NOMO-1 treated with DMSO at 0.1 percent for 48 hours (cell line): ENCODE measurements around the gene MYOF.
"Not testable (repeated sequence)": the region's sequence is repeated elsewhere in the genome, so short reads cannot be mapped to it uniquely, and the experiment has no call there.

Experiments used
- DNase-seq: peaks from one replicate; lab custom pipeline; 2025; ENCODE audit not compliant: unreplicated experiment; lab: John Stamatoyannopoulos, UW

Gene MYOF

DNA sequence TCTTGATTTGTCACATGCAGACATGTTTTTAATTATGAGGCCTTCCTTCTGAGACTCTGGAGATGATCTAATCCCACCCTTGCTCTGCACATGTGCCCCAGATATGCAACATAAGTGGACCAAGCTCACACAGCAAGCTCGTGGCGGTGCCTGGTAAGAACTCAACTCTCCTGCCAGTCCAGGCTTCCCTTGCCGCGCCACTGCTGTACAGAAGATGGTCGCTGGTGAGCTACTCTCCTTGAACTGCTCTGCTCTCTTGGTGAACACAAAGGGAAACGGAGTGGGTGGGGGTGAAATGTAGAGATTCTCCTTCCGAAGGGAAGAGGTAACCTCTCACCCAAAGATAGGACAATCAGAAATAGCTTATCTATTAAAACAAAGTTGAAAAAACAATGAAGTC lies 25.7 kb downstream of the MYOF start:
- DNase-seq = no peak

DNA sequence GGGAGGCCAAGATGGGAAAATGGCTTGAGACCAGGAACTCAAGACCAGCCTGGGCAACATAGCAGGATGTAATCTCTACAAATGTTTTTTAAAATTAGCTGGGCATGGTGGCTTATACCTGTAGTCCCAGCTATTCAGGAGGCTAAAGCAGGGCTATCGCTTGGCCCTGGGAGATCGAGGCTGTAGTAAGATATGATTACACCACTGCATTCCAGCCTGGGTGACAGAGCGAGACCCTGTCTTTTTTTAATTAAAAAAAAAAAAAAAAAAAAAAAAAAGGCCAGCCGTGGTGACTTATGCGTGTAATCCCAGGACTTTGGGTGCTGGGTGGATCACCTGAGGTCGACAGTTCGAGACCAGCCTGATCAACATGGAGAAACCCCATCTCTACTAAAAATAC lies 27.4 kb downstream of the MYOF start:
- no peak for DNase-seq

DNA sequence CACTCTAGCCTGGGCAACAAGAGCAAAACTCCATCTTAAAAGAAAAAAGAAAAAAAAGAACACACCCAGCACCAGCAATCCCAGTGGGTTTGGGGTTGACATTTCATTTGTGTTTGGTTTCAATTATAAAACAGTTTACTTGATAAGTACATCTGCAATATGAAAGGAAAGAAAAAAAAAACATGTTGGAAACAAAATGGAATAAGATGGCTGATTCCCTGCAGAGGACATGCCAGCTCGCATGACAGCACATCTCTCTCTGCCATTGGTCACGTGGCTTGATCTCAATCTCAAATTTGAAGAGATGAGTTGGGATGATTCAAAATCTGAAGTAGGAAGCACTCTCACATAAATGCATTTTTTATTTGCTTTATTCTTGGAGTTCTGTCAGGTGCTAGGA lies 28.0 kb downstream of the MYOF start:
- DNase-seq = no peak

DNA sequence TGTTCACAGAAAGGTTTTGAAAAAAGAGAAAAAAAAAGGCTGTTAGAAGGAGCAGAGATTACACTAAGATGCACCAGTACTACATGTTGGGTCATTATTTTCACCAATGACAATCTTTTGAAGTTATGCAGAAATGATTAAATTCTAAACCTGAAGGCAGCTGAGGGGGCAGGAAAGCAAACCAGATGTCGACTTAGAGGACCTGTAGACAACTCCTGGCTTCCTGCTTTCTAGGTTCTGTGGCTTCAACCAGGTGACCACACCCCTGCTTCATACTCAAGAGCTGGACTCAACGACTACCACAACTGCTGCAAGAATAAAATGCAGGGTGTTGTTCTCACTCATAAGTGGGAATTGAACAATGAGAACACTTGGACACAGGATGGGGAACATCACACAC lies 30.0 kb downstream of the MYOF start:
- no peak for DNase-seq

DNA sequence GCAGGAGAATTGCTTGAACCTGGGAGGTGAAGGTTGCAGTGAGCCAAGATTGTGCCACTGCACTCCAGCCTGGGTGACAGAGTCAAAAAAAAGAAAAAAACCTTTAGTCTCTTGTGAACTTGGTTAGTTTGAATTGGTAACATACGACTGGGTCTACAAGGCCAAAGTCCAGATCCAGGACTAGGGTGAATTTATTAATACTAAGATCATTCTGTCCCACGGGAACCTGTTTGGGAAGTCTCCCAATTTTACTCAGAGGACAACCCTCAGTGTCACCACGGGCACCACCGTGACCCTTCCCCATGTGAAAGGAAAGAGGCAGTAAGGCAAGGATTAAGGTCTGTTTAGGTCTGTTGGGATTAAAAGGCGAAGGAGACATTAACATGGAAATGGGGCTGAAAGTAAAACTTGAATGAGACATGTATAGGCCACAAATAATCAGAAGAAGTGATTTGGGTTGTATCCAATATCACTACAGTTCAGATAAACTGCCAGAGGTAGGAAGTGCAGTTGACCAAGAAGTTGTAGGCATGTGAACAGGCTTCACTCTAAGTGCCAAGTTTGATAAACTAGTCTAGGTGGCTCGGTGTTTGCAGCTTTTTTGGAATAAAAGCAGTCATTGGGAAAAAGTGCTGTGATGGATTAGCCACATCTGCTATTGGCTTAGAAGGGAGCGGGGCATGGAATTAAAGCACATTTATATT lies 30.7 kb downstream of the MYOF start:
- DNase-seq = no peak

DNA sequence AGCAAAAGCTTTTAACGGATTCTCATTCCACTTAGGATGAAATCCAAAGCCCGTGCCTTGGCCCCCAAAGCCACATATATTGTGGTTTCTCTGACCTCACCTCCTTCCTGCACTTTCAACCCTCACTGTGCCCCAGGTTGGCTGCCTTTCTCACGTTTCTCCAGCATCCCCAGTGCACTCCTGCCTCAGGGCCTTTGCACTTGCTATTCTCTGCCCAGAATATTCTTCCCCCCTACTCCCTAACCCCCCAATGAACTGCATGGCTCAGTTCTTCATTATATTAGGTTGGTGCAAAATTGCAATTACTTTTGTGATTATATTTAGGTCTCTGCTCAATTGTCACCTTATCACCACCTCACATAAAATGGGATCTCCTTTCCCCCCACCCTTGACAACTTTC lies 34.2 kb downstream of the MYOF start:
- DNase-seq = no peak

DNA sequence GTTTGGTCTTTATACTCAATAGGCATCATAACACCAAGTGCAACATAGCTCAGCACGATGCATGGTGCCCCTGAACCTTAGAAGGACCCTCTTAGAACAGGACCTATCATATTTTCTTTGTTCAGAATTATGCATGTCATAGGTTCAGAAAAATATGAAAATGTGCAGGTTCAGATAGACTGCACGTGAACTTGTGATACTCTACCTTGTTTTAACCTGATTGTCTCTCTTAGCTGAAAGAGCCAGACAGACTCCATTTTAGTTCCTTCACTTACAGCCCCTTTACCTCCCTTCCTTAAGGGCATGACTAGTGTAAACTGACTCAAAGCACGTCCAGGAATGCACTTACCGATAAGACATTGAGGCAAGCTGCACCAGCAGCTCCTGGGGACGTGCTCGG lies 35.1 kb downstream of the MYOF start:
- no peak for DNase-seq

DNA sequence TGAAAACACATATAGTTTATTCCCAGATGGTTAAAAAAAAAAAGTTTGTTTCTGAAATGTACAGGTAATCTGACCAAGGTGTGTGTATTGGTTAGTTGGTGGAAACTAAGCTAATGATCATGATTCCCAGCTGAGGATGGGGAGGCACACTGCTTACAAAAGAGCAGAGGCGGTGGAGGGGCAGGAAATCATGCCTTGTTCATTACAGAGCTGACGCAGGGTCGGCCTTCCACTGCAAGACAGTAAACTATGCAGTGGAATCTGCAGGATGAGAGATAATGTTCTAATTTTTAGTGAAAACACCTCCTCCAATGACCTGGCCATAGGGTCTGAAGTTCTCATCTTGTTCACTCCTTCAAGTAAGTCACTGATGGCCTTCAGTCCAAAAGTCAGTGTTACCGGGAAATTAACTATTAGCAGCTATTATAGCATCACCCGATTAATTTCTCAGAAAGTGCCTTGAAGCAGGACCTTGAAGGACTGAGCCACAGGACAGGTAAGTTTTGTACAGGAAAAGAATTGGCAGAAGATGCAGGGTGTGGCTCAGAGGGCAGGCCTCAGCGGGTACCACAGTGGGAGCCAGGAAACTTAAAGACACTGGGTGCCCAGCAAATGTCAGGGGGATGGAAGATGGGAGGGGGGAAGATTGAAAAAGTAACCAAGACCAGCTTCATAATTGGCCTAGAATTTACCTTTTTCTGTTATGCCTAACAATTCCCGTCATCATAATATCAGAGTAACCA lies 36.0 kb downstream of the MYOF start:
- DNase-seq = no peak

DNA sequence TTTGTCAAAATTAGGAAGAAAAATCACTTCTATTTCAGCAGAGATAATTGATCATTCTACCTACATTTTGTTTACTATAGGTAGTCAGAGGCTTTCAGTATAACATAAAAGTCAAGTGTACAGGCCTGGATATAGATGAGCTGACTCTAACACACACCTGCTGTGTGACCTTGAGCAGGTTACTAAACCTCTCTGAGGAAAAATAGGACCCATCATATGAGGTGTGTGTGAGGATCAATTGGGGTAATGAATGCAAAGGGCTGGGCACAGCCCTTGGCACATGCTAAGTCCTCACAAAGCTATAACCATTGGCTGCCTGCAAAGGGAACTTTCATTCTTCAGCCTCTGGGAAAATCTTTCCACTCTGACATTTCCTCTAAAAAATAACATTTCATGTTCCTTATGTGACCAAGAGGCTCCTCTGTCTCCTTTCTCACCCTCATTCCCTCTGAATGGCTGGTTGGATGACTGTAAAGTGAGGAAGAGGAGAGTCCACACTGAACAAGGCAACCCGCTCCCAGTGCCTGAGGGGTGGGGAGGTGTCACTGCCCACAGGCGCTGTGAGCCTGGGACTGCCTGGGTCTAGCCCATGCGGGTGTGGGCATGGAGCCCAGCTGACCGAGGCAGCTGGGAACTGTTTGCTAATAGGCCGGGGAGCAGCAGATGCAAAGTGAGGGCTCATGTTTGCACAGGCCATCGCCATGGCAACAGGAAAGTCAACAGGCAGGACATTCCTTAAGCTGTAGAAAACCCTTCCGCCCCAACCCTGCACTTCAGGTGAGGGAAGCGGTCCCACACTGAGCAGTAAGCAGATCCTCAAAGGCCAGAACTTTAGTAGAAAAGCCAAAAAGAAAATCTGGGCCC lies 36.8 kb downstream of the MYOF start:
- no peak for DNase-seq

DNA sequence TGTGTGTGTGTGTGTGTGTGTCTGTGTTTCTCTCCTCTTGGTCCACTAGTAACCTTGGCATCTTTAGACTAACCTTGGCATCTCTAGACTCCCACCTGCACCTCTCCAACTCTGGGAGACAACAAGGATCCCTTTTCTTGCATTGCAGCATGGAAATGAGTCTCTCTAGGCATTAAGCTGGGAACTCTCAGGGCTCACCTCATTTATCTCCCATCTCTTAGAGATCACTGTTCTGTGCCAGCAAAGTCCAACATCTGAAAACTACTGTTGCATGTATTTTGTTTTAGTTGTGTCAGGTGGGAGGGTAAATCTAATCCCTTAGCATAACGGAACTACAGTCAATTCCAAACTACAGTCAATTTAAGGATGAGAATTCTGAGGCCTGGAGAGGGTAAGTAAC lies 38.7 kb downstream of the MYOF start:
- no peak for DNase-seq

DNA sequence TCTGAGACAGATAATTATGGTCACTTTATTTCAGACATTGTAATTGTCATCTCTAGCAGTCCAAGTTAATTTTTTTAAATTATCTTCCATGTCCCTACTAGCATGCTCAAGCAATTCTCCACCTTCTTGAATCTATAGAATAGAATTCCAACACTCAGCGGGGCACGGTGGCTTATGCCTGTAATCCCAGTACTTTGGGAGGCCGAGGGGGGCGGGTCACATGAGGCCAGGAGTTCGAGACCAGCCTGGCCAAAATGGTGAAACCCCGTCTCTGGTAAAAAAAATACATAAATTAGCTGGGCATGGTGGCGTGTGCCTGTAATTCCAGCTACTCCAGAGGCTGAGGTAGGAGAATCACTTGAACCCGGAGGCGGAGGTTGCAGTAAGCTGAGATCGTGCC lies 39.4 kb downstream of the MYOF start:
- not testable (repeated sequence) for DNase-seq

DNA sequence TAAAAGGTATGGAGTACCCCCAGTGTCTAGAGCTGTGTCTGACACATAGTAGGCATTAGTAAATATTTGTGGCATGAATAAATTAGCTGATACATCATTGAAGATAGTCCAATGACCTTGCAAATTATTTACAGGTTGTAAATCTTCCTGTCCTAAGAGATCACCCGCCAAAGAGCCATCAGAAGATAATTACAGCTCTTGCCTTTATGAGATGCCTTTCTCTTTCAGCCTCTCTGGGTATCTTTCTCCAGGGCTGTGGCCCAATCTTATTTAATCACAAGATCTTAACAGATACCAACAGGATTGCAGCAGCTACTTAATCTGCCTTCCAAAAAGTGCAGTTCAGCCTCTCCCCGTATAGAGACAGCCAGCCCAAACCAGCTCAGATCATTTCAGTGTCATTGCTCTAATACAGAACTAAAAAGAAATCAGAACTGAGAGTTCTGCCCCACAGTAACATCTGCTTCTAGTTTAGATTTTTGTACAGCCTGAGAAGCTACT lies 41.5 kb downstream of the MYOF start:
- no peak for DNase-seq

DNA sequence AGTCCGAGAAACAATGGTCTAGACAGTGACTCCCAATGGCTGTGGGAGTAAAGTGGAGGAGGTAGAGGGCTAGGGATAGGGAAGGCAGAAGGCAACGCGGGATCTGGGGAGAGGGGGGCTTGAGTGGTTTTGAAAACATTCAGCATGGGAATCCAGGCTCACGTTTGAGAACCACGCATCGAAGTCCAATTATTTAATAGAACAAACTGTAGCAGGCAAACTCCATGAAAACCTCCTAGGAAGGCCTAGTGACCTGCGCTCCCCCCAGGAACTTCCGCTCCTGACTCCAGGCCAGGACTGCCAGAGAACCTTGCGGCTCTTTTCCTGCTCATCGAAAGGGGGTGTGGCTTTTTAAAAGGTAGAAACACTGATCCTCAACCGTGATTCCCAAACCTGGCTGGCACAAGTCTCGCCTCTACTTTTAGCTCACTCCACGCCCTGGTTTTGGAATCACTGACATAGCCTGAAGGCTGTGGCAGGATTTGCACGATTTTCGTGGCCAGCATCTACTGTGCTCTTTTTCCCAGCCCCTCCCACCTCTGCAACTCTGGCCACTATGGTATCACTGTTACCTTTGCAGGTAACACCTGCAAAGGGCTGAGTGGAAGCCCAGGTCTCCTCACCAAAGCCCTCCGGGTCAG lies 43.4 kb downstream of the MYOF start:
- no peak for DNase-seq

DNA sequence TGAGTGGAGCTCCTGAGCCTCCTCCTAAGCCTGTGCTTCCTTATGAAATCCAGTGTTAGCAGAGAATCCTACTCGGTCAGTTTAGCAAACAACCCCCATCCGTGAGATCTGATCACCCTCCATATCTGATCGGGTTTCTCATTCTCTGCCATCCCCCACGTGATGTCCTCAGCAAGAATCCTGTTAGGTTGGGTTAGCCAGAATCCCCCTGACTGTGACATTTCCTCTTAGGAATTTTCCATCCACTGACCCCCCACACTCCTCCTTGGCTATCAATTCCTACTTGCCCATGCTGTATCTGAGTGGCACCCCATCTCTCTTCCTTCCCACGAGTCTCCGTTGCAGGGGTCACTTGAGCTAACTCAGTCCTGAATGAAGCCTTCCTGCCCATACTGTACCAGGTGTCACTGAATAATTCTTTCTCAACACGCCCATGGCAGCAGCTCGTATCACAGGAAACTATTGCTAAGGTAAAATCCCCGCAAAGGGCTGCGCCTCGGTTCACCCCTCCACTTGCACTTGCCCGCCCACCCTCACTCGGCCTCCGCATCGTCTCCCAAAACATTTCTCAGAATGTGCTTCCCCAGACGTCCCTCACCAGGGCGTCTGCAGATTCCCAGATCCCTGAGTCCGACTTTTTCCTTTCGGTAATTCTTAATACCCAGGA lies 44.1 kb downstream of the MYOF start:
- no peak for DNase-seq

DNA sequence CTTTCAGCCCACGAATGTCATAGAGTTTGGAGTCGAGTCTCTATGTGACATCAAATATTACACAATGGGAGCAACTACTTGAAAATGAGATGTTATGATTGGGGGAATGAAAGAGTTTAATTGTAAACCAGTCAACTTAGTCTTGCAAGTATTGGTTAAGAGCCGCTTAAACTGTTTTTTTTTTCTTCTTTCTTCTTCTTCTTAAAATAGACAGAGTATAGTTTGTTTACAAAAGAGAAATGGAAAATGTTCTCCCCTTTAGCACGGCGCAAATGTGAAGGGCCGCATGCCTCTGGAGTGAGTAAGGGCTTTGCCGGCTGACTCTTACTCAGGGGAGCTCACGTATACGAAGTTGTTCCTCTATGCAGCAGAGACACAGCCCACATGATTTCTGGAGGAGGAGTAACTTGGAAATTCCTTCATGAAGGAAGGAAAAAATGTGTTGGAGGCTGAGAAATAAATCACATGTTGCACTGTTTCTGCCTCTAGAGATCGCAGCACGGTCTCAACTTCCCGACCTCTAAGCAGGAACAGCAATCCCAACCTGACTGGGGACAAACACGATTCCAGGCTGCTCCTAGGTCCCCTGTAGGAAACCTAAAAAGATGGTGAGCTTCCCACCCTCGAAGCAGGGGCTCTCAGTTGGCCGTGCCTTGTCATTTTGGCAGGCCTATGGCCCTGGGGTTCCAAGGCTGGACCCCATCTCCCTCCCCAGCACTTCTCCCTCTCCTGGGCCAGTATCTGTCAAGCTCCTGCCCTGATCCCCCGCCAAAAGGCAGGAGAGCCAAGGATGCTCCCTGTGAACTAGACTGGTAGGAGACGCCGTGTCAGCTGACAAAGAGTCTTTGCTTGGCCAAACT lies 44.8 kb downstream of the MYOF start:
- DNase-seq = peak; percentile 87

DNA sequence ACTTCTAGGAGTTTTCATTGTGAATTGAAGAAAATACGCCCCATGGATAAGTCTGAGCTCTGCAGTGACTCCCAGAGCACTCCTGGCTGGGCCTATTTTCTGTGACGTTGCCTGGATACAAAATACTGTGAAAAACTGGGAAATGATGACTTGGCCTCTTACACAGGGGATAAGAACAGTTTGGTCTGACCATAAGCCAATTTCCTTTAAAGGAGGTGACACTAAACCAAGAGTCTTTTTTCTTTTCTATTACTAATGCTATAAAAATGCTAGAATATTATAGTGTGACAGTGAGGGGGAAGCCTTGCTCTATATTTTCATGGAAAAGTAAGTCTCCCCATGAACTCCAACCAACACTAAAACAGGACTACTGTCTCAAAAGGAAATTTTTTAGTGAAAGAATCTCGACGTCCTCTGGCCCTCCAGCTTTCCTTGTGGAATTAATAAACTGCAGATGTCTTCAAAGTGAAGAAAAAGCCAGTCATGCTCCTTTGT lies 45.5 kb downstream of the MYOF start:
- peak; percentile 25 for DNase-seq

DNA sequence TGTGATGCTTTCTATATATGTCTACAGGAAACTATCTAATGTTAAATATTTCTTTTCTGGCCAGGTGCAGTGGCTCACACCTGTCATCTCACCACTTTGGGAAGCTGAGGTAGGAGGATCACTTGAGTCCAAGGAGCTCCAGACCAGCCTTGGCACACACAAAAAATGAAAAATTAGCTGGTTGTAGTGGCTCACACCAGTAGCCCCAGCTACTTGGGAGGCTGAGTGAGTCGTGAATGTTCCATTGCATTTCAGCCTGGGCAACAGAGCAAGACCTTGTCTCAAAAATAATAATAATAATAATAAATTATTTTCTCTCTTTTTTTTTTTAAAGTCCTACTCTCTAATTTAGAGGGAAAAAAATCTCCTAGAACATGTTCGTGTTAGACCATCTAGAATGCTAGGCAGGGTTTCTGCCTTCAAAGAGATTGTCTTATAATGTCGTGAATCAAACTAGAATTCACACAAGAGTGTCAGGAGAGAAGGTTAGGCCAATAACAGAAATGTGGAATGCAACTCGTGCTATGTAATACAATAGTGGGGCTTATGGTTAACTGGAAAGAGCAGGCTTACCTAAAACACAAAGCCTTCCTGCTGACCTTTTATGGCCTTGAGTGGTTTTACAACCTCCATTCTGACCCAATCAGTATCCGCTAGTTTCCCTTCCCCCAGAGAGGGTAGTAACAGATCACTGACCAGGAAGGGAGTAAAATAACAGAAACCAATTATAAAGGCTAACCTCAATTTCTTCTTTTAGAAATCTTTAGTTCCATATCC lies 46.3 kb downstream of the MYOF start:
- peak; percentile 94 for DNase-seq

DNA sequence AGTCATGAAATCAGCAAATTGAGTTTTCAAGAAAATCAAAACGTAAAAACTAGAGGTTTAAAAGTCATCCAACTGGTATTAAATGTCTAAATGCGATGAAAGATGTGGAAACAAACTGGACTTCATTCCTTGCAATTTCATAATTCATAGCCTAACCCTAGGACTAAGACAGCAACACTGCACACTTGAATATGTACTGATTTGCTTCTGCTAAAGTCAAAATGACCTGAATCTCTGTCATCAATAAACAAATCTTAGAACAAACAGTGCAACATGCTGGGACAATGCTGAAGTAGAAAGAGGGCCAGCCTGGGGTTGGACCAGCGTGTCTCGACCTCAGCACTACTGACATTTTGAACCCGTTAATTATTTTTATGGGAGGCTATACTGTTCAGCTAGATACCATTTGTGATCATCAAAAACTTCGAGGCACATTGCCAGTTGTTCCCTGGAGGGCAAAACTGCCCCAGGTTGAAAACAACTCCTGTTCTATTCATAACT lies 47.1 kb downstream of the MYOF start:
- DNase-seq = no peak

DNA sequence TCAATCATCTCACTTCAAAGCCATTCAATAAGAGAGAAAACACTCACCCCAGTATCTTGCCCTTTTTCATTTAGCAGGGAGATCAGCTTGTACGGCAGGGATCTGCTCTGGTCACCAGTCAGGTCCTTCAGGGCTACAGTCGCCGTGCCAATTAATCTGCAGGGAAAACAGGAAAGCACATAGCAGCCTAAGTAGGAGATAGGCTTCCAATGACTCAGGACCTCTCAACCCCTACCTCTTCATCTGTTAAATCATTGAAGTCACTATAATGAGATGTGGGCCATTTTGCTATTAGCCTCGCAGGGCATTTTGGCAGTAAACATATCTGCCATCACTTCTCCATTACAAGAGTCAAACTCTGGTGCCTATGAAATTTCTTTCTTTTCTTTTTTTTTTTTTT lies 50.8 kb downstream of the MYOF start:
- DNase-seq = no peak
